Activated CD4-positive, alpha-beta T cell treated with anti-CD3 and anti-CD28 coated beads, Interleukin-2, amount 50 U/mL, for 48 hours (primary cell): ENCODE measurements around the gene DGCR6L.
A peak's percentile ranks its signal among the peaks of the same experiment; 100 is the strongest.
"Not testable (repeated sequence)": the region's sequence is repeated elsewhere in the genome, so short reads cannot be mapped to it uniquely, and the experiment has no call there.

Experiments
- DNase-seq, 2 experiments: peaks; one replicate each; pipeline ENCODE4 v3.0.0-alpha.2; 2020

The DGCR6L gene

DNA sequence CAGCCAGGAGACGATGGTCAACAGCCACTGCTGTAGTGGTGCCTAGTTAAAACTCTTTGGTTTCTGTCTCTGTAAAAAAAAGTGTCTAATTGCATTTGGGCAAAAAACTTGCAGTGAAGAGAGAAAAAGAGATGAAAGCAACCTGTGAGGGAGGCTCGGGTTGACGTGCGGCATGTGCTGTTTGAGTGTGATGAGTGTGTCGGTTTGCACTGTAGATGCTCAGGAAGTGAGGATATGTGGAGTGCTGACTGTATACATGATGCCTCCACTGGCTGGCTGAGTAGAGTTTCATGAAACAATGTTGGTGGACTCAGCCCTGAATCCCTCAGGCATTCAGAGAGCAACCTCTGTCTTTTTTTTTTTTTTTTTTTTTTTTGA is 4.3 kb upstream of the DGCR6L start:
- peak; percentile 57 to 71 for DNase-seq

DNA sequence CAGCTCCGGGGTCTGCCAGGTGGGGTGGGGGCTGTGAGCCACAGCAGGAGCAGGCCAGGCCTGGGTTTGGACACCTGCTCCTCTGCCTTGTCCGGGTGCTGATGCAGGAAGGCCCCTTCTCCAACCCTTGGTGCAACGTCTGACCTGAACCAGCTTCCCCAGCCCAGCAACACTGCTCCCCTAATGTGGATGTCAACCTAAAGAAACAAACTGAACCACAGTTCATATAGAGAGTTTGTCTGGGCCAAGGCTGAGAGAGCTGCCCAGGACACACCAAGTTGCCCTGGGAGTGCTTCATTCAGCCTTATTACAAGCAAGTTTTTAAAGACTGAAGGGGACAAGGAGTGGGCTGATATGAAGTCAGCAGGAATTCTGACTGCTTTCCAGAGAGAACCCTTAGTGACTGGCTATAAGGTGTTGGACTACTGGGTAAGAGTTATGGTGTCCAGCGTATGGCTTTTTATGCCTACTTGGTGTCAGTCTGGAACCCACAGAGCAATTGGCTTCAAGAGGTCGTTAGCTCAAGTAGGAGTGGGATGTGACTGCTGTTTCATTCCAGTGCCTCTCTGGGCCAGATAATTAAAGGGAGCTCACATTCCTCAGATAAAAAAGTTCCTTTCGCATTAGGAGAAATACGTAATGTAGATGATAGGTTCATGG is 1.8 kb upstream of the DGCR6L start:
- not testable (repeated sequence) for DNase-seq

DNA sequence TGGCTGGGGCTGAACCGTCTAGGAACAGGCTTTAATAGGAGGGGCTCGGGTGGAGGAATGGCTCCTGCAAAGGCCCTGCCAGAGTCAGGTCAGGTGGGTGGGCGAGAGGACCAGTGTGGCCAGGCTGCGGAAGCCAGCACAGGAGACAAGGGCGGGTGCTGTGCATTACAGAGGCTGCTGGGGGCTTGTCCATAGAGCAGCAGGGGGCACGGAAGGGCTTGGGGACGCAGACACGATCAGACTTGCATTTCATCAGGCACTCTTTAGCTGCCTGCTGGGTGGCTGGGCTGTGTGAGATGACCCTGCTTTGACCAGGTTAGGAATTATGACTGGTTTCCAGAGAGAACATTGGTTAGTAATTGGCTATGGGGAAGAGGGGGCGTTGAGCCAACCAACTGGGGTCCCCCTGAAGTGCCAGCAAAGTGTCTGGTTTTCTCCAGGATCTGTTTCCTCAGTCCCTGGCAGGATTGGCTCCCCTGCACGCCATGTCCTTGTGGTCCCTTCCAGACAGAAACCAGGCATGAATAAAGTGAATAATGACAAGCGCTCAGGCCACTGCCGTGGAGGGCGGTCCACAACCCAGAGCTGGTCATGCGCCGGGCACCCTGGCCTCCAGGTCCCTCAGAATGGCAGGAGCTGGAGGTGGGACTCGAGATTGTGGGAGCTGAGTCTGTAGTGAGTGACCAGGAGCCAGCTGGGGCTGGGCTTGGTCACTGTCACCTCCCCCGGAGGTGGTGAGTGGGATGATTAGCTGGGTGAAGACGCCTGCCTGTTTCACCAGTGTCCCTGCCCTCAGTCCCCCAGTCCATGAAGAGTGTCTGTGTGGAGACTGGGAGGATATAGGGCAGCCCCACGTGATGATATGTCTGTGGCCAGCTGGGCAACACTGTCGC is 1.0 kb upstream of the DGCR6L start:
- not testable (repeated sequence) for DNase-seq

DNA sequence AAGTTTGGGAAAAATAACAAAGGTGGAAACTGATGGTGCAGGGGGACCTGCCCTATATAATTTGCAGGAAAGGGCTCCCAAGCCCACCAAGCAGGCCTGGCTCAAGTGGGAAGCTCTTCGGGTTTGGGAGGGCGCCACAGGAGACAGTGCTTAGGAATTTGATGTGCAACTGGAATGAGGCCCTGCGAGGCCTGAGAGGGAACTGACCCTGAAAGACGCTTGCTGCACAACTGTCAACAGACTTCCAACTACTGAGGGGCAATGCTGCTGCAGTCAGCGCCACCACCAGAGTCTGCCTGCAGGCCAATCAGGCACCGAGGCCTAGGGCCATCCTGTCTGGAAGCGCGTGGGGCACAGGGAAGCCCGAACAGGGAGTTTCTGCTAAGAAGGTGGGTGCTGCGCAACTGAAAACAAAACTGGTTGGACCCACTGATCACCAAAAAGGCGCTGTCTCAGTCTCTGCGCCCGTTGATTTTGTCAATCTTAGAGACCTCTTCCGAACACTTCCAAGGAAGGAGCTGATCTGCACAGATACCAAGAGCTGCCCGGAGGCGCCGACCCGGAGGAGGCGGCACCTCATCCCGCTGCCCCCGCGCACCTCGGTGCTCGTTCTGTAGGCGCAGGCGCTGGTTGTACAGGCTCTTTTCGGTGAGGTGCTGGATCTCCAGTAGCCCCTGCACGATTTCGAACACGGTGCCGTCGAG is 667 bp downstream of the DGCR6L start:
- DNase-seq: peak in 1 of 2 experiments; percentile 46

DNA sequence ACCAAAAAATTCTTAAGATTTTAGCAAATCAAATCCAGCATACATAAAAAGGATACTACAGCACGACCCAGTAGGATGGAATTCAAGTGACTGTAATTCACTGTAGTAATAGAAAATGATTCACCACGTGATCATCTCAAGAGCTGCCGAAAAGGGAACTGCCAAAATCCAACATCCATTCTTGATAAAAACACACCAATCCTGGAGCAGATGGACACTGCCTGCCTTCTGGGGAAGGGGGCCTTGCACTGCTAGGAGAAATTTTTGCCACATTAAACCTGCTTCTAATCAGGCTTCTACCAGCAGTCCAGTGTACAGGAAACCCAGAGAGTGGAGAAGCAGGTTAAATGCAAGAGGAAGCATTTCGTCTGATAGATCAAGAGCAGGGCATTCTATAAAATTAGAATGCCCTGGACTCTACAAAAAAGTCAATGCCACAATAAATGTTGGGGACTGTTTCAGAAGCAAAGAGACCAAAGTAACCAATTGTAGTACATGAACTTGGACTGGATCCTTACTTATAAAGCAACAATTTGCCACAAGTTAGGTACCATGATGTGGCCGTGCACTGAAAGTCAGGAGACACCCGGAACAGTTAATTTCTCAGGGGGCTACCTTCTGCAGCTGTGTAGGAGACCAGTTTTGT is 1.7 kb downstream of the DGCR6L start:
- not testable (repeated sequence) for DNase-seq

DNA sequence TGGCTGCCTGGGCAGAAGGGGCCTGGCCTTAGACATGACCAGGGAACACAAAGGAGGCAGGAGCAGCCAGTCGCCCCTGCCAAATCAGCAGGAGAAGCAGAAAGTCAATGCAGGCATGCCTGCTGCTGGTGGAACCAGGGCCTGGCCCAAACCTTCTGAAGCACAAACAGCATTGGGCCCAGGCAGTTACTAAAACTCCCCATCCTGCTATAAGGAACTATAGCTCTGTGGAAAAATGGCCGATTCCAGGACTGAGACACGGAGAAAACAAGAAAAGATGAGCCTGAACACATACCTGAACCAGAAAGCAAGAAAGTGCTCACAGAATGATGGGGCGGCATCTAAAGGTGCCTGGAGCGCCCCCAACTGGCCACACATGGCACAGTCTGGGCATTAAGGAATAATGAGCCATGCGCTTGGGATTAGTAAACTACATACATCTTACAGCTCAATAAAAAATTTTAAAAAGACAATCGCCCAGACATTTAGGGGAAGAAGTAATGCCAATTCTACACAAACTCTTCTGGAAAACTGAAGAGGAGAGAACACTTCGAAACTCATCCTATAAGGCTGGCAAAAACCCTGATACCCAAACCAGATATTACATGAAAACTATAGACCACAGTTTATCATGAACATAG is 2.3 kb downstream of the DGCR6L start:
- DNase-seq: peak; percentile 45 to 54

DNA sequence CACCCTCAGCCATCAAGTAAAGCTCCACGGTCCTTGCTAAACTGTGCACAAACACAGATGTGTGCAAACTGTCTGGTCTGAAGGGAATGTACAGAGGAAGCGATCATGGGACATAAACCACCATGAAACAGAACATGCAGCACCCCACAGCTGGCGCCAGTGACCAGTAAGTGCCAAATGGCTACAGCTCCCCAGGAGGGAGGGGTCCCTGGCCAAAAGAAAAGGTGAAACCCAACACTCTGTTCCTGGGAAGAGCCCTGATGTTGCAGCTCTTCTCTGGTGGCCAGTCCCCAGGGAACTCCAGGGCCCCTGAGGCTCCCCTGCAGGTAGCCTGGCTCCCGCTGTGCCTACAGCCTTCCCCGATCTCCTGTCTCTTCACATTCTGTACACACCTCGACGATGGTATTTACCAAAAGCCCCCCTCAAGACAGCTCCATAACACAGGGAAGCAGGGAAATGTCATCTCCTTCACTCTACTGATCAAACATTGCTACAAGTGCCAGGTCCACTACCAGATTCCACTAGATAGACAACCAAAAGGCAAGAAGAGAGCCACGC is 2.9 kb downstream of the DGCR6L start:
- DNase-seq: no peak

DNA sequence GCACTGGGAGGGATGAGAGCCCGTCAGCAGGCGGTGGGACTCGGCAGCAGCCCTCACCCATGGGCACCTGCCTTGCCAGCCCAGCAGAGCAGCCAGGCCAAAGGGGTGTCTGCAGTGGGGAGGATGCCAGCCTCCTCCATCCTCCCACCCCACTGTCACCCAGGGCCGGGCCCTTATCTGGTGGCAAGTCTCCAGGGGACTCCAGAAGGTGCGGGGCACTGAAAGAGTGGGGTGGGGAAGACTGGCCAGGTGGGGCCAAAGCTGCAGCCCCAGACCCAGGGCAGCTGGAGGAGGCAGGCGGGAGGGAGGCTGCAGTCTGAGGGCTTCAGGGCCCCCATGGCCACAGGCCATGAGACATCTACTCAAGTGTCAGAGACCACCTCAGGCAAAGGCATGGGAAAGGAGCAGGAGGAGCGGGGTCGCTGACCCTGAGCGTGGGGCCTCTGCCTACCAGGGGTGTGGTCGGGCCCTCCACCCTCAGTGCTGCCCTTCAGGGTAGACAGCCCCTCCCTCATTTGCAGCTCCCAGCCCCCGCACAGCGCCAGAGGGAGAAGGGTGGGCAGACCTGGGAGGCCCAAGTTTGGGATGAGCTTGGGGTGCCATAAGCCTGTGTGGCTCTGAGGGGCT is 3.5 kb downstream of the DGCR6L start:
- no peak for DNase-seq

DNA sequence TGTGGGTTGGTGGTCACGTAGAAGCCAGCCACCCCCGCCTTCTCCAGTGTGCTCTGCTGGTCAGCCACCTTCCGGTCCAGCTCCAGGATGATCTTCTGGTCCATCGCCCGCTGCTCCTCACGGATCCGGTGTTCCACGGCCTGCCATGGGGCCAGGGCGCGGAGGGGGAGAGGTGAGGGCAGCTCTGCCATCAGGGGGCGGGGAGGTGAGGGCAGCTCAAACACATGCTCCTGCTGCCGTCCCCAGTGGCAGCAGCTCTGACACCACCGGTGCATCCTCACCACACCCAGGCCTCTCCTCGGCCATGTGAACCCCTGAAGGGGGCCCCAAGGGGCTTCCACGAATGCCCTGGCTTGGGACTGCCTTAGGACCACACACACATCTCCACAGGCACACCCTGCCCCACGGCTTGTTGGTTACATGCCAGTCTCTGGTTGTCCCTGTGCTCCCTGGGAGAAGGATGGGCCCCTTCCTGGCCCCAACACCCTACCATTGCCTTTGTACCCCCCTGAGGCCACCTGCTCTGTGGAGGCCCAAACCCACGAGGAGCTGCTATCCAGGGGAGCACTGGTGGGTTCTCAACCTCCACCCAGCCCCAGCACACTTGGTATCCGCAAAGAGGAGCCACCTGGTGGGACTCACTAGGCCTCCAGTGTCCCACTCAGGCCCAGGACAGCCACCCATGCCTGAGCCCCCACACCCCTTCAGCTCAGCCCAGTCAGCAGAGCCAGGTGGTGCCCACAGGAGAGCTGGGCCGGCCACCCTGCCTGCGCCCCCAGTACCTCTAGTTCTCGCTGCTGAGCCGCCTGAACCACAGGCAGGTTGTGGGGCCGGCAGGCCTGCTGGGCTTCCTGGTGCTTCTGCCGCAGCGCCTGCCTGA is 4.3 kb downstream of the DGCR6L start:
- DNase-seq: no peak

DNA sequence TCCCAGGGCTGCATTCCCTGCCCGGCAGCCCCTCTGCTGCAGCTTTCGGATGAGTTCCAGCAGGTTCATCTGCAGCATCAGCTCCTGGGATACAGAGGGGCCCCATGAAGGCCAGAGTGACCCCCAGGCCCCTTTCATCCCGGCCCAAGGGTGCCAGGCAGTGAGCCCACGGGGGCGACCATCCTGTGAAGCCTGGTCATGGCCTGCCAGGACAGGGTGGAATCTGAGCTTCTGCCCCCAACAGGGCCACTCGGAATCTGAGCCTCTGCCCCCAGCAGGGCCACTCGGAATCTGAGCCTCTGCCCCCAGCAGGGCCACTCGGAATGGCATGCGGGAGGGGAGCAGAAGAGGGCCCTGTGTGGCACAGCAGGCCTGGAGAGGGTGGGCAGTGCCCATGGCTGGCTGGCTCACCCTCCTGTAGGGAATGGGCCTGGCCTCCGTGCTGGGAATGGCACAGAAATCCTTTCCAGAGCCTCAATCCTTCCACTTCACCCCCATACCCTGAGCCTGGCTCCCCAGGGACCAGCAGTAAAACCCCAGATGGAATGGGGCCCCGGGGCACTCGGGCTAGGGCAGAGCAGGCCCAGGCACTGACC is 5.0 kb downstream of the DGCR6L start:
- not testable (repeated sequence) for DNase-seq

DNA sequence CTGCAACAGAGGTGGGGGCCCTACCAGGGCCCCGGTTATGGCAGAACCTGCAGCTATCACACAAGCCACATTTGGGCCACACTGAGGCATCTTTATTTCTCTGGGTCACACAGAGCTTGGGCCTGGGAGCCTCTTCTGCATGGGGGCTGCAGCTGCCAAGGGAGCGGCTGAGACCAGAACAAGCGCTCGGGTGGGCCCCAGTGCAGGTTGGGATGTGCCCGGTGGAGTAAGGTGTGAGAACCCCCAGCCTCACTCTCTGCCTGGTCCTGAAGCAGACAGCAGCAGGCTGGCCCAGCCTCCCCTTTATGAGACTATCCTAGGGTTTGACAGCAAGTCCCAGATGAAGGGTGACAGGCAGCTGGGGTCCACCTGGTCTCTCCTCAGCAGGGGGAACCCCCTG is 5.7 kb downstream of the DGCR6L start:
- not testable (repeated sequence) for DNase-seq

DNA sequence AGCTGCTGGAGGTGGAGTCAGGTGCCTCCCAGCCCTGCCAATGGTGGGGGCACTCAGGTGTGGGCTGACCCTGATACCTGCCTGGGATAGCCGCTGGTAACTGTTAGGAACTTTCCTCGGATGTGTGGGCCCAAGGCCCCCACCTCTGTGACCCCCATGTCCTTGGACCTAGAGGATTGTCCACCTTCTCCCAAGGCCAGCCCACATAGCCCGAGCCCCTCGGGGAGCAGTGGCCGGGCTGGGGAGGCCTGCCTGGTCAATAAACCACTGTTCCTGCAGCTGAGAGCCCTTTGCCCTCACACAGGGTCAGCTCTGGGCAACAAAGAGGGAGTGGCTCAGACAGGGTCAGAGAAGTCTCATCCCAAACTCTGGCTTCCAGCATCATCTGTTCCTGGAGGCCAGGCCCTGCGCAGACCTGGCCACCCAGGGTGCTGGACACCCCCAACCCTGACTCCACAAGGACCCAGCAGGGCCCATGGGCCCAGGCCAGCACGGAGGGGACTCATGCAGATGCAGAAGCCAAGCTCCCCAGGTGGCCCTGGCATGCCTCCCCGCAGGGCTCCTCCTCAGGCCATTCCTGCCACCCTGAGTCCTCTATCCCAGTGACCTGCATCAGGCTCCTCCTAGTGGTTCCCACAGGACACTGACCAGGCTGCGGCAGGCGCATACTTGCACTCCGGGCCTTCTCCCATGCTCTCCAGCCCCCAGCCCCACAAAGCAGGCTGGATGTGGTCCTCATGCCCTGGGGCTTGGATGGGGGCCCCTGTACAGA is 6.4 kb downstream of the DGCR6L start:
- DNase-seq: not testable (repeated sequence)

DNA sequence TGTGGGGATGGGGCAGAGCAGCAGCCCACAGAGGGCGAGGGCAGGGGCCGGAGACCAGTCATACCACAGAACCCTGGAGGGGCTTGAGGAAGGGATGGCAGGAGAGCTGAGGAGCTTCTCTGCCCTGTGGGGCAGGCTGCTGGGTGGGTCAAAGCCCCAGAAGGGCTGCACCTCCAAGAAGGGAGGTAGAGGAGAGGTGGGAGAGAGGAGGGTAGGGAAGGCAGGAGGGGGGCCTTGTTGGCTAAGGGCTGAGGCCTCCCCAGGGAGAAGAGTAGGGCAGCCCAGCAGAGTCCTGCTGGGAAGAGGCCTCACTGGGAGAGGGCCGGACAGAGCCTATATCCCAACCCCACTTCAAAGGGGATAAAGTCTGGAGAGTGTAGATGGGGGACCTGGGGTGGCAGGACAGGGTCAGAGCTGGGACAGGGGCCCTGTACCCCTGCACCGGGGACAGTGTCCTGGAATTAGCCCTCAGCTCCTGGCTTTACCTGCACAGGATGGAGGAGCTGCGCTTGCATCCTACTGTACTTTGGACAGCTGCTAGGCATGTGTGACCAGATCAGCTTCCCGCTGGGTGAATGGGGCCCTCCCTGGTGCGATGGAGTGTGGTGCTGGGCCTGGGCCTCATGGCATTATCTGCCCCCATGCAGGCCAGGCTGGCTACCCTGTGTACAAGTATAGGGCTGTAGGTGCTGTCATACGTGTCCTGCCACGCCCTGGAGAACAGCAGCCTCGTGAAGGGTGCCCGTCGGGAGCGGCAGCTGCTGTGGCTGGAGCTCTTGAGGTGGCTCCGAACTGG is 7.3 kb downstream of the DGCR6L start:
- DNase-seq: no peak

DNA sequence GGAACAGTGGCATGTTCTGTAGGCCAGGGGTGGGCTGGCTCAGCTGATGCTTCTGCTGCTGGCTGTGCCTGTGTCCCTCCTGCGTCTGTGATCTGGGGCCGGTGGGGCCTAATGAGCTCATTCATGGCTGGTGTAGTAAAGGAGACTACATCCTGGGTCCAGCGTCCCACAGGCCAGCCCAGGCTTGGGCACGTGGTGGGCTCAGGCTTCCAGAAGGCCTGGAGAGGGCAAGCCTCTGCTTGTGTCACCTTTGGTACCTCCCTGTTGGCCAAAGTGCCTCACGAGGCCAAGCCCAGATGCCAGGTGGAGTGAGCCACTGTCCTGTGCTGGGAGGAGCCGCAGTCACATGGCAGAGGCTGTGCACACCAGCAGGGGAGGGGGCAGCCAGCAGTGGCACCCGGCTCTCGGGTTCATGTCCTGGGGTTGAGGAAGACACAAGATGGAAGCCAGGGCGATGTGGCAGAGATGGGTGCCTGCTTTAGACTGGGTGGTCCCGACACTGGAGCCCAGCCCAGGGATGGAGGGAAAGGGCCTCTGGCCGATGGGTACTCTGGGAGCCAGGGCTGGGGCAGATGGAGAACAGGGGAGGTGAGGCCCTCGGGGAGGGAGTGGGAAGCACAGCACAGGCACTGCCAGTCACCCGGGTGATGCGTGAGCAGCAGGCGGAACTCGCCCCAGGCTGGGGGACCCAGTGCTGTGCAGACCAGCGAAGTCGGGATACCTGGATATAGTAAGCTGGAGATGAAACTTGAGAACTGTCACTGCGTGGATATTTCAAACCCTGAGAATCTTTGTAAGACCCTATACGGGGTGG is 8.4 kb downstream of the DGCR6L start:
- DNase-seq: not testable (repeated sequence)

DNA sequence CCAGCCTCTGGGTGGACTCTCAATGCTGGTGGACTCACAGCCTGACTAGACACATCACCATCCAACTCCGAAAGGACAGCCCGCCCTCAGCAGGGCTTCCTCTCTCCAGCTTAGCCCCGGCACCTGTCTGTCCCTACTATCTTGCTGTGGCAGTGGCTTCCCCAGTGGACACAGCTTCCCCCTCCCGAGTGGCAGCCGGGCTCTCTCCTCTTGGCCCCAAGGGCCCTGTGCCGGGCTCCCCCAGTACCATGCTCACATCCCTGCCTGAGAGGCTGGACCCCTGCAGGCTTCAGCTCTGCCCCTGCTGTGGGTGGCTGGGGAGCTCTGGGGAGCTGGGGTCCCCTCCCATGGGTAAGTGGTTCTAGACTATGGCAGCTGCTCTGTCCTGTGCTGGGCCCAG is 9.1 kb downstream of the DGCR6L start:
- DNase-seq: not testable (repeated sequence)

DNA sequence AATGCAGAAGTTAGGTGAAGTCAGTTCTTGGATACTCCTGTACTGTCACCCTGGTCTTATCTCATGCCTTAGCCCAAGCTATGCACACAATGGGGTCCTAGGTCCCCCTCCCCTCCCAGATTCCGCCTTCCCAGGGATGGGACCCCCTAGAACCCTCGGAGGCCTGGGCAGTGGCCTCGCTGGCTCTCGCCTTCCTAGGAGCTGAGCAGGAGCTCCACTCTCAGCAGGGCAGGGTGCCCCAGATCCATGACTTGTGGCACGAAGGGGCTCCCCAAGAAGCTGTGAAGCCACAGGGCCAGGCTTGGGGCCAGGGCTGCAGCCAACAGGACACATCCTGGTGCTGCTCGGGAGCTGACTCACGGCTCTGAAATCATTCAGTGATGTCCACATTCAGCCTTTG is 9.7 kb downstream of the DGCR6L start:
- not testable (repeated sequence) for DNase-seq

DNA sequence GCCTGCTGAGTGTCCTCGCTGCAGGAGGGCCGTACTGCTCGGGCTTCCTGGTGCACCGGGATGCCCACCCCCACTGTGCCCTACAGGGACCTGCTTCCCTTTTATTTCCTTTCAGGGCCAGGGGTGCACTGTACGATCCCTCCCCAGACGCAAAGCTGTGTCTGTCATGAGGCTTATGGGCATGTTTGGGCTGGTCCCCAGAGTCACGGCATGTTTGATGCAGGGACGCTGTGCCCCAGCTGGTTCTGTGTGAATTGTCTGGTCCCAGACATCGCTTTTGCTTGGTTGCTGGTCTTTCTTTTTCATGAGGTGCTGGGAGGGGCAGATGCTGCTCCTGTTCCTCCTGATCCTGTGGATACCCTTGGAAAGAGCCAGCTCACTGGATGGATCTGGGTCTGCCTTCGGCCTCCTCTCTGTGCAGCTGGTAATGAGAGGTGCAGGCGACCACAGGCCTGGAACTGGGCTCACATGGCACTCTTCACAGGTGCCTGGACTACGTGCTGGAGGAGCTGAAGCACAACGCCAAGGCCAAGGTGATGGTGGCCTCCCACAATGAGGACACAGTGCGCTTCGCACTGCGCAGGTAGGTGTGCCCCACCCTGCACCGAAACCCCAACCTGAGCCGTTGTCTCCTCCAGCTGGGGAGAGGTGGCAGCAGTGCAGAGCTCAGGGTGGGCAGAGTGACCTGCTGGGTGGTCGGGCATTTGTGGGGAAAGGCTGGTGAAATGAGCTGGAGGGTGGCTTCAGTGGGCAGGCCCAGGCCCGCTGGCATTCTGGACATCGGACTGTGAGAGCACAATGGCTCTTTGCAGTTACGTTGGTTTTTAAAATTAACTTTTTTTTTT is 10.8 kb downstream of the DGCR6L start:
- not testable (repeated sequence) for DNase-seq
